HG02840 (cell line): Measurements from ENCODE around the gene CORO7.
"Not testable (repeated sequence)": the region's sequence is repeated elsewhere in the genome, so short reads cannot be mapped to it uniquely, and the experiment has no call there.

ENCODE experiments used
- ATAC-seq: cut with Tn5 transposase; IDR thresholded peaks from one replicate; pipeline ENCODE4 v1.9.1; 2021; ENCODE audit warnings: mild to moderate bottlenecking, moderate library complexity, moderate number of reproducible peaks; ENCODE audit not compliant: unreplicated experiment, low FRiP score

CORO7 gene

DNA sequence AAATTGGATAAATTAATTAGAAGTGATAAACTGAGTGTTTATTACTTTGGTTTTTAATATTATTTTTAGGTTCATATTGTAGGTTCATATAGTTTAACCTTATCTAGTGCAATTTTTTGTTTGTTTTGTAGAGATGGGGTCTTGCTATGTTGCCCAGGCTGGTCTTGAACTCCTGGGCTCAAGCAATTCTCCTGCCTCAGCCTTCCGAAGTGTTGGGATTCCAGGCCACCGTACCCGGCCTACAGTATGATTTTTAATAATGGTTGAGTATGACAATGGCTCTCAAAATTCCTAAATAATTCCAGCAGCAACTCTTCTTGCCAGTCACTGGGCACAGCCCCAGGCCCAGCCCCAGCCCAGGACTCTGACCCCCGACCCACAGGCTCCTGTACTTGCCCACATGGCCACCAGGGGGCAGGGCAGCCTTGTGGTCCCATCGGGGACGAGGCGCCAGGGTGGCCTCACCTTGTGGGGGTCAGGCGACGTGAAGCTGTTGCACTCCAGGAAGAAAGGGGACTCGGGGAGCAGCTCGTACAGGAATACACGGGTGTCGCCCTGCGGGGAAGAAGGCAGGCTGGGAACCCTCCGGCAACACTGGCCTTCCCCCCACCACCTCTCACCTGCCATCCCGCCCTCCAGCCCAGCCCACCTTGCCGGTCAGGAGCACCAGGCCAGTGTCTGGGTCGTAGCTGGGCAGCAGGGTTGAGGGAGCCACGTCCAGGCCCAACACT is 57.4 kb downstream of the CORO7 start:
- no peak for ATAC-seq

DNA sequence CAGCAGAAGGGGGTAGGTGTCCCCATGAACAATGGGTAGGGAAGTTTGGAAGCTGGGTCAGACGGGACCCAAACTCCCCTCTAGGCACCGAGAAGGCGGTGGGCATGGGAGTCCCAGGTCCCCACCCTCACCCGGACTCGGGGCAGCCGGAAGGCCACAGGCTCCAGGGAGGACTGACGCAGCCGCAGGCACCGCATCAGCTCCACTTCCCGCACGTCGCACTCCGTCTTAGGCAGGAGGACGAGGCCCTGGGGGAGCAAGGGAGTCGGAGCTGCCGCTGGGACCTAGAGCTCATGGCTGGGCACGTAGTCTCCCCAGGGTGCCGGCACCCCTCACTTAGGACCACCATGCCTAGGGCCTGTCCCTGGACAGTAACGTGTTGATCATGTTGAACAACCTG is 58.2 kb downstream of the CORO7 start:
- no peak for ATAC-seq

DNA sequence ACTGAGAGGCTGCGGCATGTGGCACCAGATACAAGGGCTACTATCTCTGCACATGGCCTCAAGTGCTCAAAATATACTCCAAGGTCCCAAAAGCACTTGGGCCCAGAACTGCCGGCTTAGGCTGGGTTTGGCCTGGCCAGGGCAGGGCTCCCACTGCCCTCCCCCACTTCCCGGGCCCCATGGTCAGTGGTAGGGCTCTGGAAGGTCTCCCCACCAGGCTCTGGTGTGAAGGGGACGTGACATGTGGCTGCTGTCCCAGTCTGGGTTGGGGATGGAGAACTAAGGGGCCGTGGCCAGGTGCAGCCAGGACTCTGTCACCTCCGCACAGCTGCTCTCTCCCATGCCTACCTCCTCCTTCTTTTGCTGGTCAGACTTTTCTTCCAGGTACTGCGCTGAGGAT is 59.6 kb downstream of the CORO7 start:
- ATAC-seq = no peak

DNA sequence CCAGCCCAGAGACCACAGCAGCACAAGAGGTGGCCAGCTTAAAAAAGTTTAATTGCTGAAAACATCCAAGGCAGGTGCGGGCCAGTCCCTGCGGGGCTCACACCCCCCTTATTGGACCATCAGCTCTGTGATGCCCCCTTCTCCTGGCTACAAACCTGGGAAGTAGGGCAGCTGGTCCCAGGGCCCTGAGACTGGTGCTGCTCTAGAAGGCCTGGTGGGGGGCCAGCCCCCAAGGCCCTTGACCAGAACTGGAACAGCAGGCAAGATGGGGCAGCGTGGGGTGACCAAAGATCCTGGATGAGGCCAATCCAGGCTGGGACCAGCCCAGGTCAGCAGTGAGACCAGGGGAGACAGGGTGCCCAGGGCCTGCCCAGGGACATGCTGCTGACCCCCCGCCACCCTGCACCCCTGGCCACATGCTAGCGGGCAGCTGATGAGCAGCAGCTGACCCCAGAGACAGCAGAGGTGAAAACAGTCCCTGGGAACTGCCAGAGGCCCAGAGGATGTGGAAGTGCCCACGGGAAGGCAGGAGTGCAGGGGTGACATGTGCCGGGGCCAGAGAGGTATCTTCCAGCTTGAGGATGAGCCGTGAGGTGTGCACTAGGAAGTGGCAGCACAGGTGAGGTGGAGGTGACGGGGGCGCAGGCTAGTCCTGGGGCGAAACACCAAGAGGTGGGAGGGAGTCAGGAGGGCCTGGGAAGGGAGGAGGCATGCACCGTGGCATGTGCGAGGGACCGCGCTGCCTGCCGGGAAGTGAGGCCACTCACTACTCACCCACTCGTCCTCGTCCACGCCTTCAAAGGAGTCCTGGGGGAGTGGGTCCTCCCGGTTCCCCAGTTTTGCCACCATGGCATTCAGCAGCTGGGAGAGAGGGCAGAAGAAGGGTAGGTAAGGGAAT is 61.6 kb downstream of the CORO7 start:
- no peak for ATAC-seq

DNA sequence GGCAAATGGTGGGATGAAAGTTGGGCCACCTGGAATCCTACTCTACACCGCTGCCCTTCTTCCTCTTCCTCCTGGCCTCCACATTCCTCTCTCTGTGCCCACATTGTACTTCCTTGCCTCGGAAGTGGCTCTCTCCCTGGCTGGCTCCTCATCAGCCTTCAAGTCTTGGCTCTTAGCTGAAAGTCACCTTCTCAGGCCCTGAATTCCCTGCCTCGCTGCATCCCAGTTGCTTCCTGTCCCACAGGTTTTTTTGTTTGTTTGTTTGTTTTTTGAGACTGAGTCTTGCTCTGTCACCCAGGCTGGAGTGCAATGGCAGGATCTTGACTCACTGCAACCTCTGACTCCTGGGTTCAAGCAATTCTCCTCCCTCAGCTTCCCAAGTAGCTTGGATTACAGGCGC is 62.7 kb downstream of the CORO7 start:
- no peak for ATAC-seq

DNA sequence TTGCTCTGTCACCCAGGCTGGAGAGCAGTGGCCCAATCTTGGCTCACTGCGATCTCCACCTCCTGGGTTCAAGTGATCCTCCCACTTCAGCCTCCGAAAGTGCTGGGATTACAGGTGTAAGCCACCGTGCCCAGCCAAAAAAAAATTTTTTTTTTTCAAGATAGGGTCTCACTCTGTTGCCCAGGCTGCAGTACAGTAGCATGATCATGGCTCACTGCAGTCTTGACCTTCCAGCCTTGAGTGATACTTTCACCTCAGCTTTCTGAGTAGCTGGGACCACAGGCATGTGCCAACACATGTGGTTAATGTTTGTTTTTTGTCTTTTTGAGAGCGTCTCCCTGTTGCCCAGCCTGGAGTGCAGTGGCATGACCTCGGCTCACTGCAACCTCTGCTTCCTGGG is 63.6 kb downstream of the CORO7 start:
- no peak for ATAC-seq

DNA sequence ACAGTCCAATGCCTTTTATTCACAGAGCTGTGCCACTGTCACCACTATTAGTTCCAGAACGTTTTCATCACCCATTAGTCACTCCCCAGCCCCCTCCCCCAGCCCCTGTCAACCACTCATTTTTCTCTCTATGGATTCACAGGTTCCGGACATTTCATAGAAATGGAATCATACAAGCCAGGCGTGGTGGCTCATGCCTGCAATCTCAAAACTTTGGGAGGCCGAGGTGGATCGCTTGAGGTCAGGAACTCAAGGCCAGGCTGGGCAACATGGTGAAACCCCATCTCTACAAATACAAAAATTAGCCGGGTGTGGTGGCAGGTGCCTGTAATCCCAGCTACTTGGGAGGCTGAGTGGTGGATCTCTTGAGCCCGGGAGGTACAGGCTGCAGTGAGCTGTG is 64.5 kb downstream of the CORO7 start:
- ATAC-seq = no peak

DNA sequence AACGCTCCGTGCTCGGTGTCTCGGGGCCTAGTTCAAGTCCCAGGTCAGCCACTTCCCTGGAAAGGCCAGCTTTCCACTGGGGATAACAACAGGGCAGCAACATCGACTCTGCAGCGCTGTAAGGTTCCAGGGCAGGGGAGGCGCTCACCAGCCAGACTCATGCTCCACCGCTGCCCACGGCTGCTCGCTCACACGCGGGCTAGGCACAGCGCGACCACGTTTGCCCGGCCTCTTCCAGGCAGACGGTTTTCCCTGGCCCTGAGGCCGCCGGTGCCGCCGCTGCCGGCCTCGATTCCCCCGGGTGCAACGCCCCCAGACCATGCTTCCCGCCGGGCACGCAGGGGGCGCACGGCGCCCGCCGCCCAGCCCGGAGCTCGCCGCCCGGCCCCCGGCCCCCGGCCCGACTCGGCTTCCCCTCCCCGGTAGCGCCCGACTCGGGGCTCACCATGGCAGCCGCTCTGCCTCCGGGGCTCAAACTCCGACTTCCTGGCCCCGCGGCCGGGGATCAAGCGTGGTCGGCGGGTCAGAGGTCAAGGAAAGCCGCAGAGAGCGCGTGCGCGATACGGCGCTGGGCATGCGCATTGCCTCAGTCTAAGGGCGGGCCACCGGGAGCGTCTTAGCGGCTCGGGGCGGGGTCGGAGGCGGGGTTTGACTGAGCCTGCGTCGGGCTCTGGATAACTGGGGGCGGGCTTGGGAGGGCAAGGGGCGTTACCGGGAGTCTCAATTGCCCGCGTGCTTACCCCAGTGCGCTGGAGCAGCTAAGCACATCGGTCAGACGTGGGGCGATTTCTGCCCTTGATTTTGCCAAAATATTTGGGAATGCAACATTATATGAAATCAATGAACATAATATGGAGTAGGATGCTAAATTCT is 65.4 kb downstream of the CORO7 start, which contains the start of gene PAM16:
Gene PAM16 (minus strand): TSS at position 535 of the 873 bp plus-strand sequence. CDS start 87 bp downstream, at position 448.
- peak; percentile 90 for ATAC-seq

DNA sequence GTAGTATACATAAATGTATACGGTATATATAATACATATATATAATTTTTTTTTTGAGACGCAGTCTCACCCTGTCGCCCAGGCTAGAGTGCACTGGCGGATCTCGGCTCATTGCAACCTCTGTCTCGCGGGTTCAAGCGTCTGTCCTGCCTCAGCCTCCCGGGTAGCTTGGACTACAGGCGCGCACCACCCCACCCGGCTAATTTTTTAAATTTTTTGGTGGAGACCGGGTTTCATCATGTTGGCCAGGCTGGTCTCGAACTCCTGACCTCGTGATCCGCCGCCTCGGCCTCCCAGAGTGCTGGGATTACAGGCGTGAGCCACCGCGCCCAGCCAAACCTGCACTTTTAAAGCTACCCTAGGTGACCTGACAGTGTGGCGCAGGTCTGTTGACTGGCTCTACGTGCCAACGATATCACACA is 66.0 kb downstream of the CORO7 start:
- ATAC-seq = peak; percentile 7

DNA sequence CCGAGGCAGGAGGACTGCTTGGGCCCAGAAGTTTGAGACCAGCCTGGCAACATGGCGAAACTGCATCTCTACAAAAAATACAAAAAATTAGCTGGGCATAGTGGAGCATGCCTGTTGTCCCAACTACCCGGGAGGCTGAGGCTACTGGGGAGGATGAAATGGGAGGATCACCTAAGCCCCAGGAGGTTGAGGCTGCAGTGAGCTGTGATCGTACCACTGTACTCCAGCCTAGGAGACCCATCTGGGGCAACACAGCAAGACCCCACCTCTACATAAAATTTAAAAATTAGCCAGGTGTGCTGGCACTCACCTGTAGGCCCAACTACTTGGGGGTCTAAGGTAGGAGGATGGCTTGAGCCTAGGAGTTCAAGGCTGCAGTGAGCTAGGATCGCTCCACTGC is 67.1 kb downstream of the CORO7 start:
- no peak for ATAC-seq

DNA sequence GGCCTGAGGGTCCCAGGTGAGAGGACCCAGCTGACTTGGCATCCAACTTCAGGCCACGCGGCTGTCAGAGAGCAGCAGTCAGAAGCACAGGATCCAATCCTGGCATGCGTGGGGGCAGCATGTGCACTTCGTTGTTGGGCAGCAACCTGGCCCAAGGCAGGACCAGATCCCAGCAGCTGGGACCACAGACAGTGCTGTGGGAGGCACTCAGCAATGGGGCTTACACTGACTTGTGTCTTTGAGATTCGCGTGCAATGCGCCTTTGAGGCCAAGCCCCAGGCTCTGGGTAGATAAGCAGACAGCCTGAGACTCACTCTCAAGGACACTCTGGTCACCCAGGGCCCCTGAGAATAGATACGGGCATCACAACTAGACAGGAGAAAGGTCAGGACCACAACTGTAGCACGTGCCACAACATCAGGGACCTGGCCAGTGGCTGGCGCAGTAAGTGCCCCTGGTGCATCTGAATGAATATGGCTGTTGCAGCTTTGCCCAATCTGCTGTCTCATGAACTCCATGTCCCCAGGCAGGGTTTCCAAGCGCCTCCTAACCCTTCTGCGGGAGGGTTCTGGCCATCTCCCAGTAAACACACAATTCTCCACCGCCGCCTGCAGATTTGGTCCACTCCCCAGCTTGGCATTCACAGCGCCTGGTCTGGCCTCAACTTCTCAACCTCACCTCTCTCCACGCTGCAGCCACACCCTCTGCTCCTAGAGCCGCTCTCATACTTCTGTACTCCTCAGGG is 68.5 kb downstream of the CORO7 start:
- no peak for ATAC-seq

DNA sequence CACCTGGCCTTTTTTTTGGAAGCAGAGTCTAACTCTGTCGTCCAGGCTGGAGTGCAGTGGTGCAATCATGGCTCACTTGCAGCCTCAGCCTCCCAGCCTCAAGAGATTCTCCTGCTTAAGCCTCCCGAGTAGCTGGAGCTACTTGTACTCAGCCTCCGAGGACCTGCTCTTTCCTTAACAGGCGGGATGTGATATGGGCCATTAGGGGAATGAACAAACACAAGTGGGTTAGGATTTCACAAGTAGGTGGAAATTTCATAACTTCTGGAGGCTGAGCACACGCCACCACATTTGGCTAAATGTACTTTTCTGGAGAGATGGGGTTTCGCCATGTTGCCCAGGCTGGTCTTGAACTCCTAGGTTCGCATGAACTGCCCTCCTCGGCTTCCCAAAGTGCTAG is 69.4 kb downstream of the CORO7 start:
- no peak for ATAC-seq

DNA sequence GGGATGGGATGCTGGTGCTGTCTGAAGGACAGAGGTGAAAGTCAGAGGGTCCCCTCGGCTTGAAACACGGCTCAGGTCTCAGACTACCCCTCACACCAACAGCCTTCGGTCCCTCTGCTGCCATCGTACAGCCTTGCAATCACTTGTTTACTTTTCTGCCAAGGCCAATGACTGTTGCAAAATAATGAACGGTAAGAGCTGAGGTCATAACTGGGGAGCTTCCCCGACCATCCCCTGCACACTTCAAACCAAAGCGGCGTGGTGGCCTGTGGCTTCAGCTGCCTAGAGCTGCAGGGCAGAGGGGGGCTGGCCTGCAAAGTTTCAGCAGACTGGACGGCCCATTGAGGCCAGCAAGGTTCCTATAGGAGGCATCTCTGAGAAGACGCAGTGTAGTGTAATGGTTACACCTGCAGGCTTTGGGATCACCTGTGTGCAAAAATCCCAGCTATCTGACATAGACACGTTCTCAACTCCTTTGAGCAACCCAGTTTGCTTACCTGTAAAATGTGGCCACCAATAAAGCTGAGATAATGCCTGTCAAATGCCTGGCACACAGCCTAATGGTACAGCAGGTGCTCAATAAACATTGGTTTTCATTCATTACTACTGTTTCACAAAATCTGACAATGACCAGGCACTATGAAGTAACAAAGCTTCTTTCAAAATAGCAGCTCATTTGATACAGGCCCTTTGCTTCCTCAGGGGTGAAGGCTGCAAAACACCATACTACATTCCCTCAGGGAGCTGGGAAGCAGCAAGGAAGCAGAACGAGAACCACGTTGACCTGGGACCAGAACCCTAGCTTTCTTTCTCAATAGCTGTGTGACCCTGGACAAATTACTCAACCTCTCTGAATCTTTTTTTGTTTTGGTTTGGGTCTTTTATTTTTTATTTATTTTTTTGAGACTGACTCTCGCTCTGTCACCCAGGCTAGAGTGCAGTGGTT is 70.3 kb downstream of the CORO7 start:
- ATAC-seq = no peak

DNA sequence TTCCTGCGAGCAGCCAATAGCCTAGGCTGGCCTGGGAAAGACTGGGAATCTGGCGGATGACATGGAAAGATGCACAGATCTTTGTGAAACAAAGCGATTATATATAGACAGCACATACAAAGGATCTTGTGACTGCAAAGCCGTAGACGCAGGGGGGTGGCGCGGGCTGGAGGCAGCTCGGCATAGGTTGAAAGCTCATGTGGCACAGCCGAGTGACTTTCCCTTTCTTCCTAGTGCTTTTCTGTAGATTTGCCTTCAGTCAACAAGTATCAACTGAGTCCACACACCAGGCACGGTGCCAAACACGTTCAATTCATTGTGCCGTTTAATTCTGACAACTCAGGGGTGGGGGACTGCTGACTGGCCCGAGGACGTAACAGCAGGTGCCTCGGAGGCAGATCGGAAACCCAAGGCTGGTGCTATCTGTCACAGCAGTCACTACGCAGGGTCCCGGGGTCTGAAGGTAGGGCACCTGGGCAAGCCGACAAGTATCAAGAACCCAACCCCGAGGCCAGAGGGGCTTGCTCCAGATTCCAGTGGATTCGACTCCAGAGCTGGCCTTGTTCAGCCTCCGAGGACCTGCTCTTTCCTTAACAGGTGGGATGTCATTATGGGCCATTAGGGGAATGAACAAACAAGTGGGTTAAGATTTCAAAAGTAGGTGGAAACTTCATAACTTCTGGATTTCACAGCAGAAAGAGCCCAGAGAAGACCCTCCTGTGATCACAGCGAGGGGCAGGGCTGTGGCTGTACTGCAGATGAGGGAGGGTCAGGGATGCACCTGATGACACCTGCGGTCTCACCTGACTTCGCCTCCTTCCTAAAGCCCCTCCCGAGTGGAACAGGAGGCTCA is 71.2 kb downstream of the CORO7 start:
- ATAC-seq = no peak

DNA sequence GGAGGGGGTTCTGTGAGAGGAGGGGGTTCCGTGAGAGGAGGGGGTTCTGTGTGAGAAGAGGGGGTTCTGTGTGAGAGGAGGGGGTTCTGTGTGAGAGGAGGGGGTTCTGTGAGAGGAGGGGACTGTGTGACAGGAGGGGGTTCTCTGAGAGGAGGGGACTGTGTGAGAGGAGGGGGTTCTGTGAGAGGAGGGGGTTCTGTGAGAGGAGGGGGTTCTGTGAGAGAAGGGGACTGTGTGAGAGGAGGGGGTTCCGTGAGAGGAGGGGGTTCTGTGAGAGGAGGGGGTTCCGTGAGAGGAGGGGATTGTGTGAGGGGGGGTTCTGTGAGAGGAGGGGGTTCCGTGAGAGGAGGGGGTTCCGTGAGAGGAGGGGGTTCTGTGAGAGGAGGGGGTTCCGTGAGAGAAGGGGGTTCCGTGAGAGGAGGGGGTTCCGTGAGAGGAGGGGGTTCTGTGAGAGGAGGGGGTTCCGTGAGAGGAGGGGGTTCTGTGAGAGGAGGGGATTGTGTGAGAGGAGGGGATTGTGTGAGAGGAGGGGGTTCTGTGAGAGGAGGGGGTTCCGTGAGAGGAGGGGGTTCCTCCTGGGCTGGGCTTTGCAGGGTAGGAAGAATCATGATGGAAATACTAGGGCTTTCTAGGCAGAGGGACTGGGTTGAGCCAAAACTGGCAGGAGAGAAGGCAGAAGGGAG is 72.0 kb downstream of the CORO7 start:
- not testable (repeated sequence) for ATAC-seq

DNA sequence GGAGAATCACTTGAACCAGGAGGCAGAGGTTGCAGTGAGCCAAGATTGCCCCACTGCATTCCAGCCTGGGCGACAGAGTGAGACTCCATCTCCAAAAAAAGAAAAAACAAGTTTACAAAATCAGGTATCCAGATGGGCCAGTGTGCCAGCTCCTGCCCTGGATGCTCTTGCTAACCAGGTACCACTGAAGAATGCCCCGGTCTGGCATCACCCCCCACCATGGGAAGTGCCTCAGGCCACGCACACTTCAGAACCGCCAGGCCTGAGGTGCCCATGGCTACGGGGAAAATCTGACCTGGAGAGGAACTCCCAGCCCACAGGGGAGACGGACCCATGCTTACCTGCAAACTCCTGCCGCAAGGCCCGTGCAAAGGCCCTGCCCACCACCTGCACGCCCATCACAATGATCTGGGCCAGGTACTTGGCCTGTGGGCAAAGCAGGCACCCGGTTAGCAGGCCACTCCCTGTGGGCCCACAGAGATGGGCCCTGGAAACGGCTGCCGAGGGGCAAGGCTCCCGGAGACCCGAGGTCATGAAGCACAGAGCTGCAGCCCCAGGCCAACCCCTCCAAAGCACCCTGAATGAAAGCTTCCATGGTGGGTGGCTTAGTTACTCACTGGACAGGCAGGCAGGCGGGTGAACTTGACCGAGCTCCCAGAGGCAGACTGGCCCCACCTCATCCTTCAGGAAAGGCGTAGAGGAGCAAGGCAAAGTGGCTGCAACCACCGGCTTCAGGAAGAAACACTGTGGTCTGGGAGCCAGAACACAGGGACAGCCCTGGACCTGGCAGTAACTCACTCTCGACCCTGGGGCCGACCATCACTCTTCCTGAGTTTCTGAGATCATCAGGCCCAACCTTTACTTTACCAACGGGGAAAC is 73.3 kb downstream of the CORO7 start:
- no peak for ATAC-seq
